ENCODE data around the gene NPEPL1.
"Not testable (repeated sequence)": the region's sequence is repeated elsewhere in the genome, so short reads cannot be mapped to it uniquely, and the experiment has no call there.

The NPEPL1 gene

GRCh38 chr20:58753267-58753921 lies 60.8 kb downstream of the NPEPL1 start:
- DNase-seq (ENCODE audit: insufficient read length, low spot score) (no peak), FAIRE-seq (no peak)
- TF ChIP-seq CTCF (IDR thresholded peaks at IDR 0.05; ENCODE audit: insufficient read depth, missing control alignments), result no peak

GRCh38 chr20:58753922-58754551 lies 61.4 kb downstream of the NPEPL1 start:
- no peak for TF ChIP-seq CTCF (IDR thresholded peaks at IDR 0.05; ENCODE audit: insufficient read depth, missing control alignments)
- DNase-seq (ENCODE audit: insufficient read length, low spot score) (no peak), FAIRE-seq (no peak)

GRCh38 chr20:58754584-58754983 lies 62.0 kb downstream of the NPEPL1 start:
- FAIRE-seq, result no peak
- no peak for DNase-seq (ENCODE audit: insufficient read length, low spot score)
- no peak for TF ChIP-seq CTCF (IDR thresholded peaks at IDR 0.05; ENCODE audit: insufficient read depth, missing control alignments)

- FAIRE-seq, result no peak
- no peak for DNase-seq (ENCODE audit: insufficient read length, low spot score)
- no peak for TF ChIP-seq CTCF (IDR thresholded peaks at IDR 0.05; ENCODE audit: insufficient read depth, missing control alignments)
Observed at GRCh38 chr20:58755062-58755697, 62.6 kb downstream of the NPEPL1 start.

GRCh38 chr20:58755766-58756449 lies 63.3 kb downstream of the NPEPL1 start:
- DNase-seq (ENCODE audit: insufficient read length, low spot score) (no peak), FAIRE-seq (no peak)
- TF ChIP-seq CTCF (IDR thresholded peaks at IDR 0.05; ENCODE audit: insufficient read depth, missing control alignments), result no peak

- FAIRE-seq, result no peak
- no peak for DNase-seq (ENCODE audit: insufficient read length, low spot score)
- no peak for TF ChIP-seq CTCF (IDR thresholded peaks at IDR 0.05; ENCODE audit: insufficient read depth, missing control alignments)
Observed at GRCh38 chr20:58756450-58756775, 63.8 kb downstream of the NPEPL1 start.

GRCh38 chr20:58757647-58758046 lies 65.0 kb downstream of the NPEPL1 start:
- DNase-seq (ENCODE audit: insufficient read length, low spot score); FAIRE-seq: not testable (repeated sequence)

Measured in D721Med (cell line).